Astrocyte (in vitro differentiated cells and primary cell): Measurements from ENCODE around the gene NXPH3. TPM values are rescaled to one million over a fixed set of nuclear protein-coding genes. Genes with fewer than 3 reads are reported as not detected.

ENCODE experiments used
- DNase-seq: peaks from one replicate; pipeline ENCODE4 v3.0.0-alpha.2; 2010; ENCODE audit warnings: low read depth
- FAIRE-seq: peaks from 2 replicates; lab custom pipeline; 2011; peaks lifted over from hg19 to GRCh38; lab: Jason Lieb, UNC
- H2AFZ ChIP-seq: 2 replicates; pipeline ENCODE4 v1.6.0; 2012; ENCODE audit warnings: low read depth, low read length, inconsistent platforms
- H3K27ac ChIP-seq: 2 replicates; pipeline ENCODE4 v1.5.1; 2011; ENCODE audit warnings: low read depth, low read length, inconsistent platforms
- H3K27me3 ChIP-seq: 2 replicates; pipeline ENCODE4 v1.6.0; 2011; ENCODE audit warnings: low read length, inconsistent platforms; ENCODE audit not compliant: insufficient read depth
- H3K36me3 ChIP-seq: 2 replicates; pipeline ENCODE4 v1.5.1; 2011; ENCODE audit warnings: low read length, inconsistent platforms; ENCODE audit not compliant: insufficient read depth
- H3K4me1 ChIP-seq: 2 replicates; pipeline ENCODE4 v1.5.1; 2011; ENCODE audit warnings: low read length, inconsistent platforms; ENCODE audit not compliant: insufficient read depth
- H3K4me2 ChIP-seq: 2 replicates; pipeline ENCODE4 v1.6.0; 2012; ENCODE audit warnings: low read length, inconsistent platforms
- H3K4me3 ChIP-seq: 2 replicates; pipeline ENCODE4 v1.5.1; 2011; ENCODE audit warnings: low read depth, mild to moderate bottlenecking, low read length, inconsistent platforms; ENCODE audit not compliant: insufficient read depth
- H3K79me2 ChIP-seq: 2 replicates; pipeline ENCODE4 v1.6.0; 2012; ENCODE audit warnings: mild to moderate bottlenecking, low read length, inconsistent platforms; ENCODE audit not compliant: insufficient read depth
- H3K9ac ChIP-seq: 2 replicates; pipeline ENCODE4 v1.6.0; 2012; ENCODE audit warnings: mild to moderate bottlenecking, low read length, inconsistent platforms
- H3K9me3 ChIP-seq: 2 replicates; pipeline ENCODE4 v1.5.1; 2012; ENCODE audit warnings: low read depth, mild to moderate bottlenecking, low read length, inconsistent platforms; ENCODE audit not compliant: insufficient read depth
- H4K20me1 ChIP-seq: 2 replicates; pipeline ENCODE4 v1.6.0; 2012; ENCODE audit warnings: low read length, inconsistent platforms; ENCODE audit not compliant: insufficient read depth
- H3K27ac Mint-ChIP-seq: one replicate; pipeline ENCODE4 v1.8.0; 2021; ENCODE audit warnings: mild to moderate bottlenecking, mixed read lengths; ENCODE audit not compliant: unreplicated experiment
- H3K27me3 Mint-ChIP-seq: one replicate; pipeline ENCODE4 v1.8.0; 2021; ENCODE audit warnings: low read depth, mixed read lengths; ENCODE audit not compliant: unreplicated experiment
- H3K36me3 Mint-ChIP-seq: one replicate; pipeline ENCODE4 v1.8.0; 2021; ENCODE audit warnings: low read depth, mixed read lengths; ENCODE audit not compliant: unreplicated experiment
- H3K4me1 Mint-ChIP-seq: one replicate; pipeline ENCODE4 v1.8.0; 2021; ENCODE audit warnings: low read depth, mixed read lengths; ENCODE audit not compliant: unreplicated experiment
- H3K4me3 Mint-ChIP-seq: one replicate; pipeline ENCODE4 v1.8.0; 2021; ENCODE audit warnings: mild to moderate bottlenecking, moderate library complexity, mixed read lengths; ENCODE audit not compliant: unreplicated experiment
- H3K9me3 Mint-ChIP-seq: one replicate; pipeline ENCODE4 v1.8.0; 2021; ENCODE audit warnings: mild to moderate bottlenecking, mixed read lengths; ENCODE audit not compliant: unreplicated experiment
- EZH2 ChIP-seq: IDR thresholded peaks from 2 replicates; pipeline ENCODE4 v1.6.1; 2012; ENCODE audit warnings: mild to moderate bottlenecking, low read length, inconsistent platforms; ENCODE audit not compliant: insufficient read depth
- total RNA-seq: library from RNA; stranded (reverse); gene quantifications from 2 replicates; pipeline ENCODE4 v1.2.1, GENCODE V29; 2021
- TF ChIP-seq, protein P1 (sequence below): IDR thresholded peaks from 2 replicates; pipeline ENCODE4 v1.5.1; 2011; ENCODE audit warnings: low read depth, mild to moderate bottlenecking, inconsistent platforms, low read length, moderate library complexity; ENCODE audit not compliant: insufficient read depth

Gene NXPH3
- total RNA-seq, 1 donor from 2014 or later: 0.43 TPM

DNA sequence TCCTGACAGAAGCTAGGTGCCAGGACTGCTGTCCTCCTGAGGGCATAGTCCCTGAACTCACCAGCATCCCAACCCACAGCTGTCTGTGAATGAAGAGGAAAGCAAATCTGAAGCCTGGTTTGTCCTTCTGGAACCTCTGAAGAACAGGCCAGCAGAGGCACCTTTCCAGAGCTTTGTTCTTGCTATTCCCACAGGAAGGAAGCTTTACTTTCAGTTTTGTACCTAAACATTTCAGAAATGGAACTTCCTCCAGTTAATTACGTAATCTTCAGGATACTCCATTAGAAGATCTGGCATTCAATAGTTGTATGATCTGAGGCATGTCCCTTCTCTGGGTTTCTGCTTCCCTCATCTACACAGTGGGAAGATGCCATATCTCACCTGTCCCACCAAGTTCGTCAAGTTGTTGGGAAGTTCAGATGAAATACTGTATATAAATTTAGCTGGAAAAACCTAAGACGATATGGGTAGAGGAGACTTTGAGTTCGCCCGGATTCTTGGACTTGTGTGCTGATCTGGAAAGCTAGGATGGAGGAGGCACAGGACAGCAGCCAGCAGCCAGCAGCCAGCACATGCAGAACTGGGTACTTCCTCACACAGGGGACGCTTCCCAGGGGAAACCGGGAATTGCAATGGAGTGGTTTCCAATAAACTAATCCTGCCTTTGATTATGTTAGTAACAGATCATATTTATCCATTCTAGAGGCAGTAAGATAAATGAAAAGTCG lies 22.4 kb downstream of the NXPH3 start:
- Histone ChIP-seq H3K79me2 (no peaks in the 10 kb centered on the region), H3K27me3 (no peaks in the 10 kb centered on the region), H3K27ac (no peak overlapping the region), H3K4me3 (no peak overlapping the region), H3K9ac (no peak overlapping the region), H3K36me3 (peaks cover 41% of the 10 kb centered on the region), H3K4me1 (peaks cover 7% of the 10 kb centered on the region), H4K20me1 (no peaks in the 10 kb centered on the region), H2AFZ (no peak overlapping the region), H3K9me3 (no peaks in the 10 kb centered on the region), H3K4me2 (no peak overlapping the region)
- no peak overlapping the region for H3K4me3 Mint-ChIP-seq
- H3K27ac Mint-ChIP-seq: no peak overlapping the region
- H3K9me3 Mint-ChIP-seq: no peaks in the 10 kb centered on the region
- no peak for TF ChIP-seq EZH2
- TF ChIP-seq, protein P1, sequence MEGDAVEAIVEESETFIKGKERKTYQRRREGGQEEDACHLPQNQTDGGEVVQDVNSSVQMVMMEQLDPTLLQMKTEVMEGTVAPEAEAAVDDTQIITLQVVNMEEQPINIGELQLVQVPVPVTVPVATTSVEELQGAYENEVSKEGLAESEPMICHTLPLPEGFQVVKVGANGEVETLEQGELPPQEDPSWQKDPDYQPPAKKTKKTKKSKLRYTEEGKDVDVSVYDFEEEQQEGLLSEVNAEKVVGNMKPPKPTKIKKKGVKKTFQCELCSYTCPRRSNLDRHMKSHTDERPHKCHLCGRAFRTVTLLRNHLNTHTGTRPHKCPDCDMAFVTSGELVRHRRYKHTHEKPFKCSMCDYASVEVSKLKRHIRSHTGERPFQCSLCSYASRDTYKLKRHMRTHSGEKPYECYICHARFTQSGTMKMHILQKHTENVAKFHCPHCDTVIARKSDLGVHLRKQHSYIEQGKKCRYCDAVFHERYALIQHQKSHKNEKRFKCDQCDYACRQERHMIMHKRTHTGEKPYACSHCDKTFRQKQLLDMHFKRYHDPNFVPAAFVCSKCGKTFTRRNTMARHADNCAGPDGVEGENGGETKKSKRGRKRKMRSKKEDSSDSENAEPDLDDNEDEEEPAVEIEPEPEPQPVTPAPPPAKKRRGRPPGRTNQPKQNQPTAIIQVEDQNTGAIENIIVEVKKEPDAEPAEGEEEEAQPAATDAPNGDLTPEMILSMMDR: no peak
- FAIRE-seq: no peak
- no peaks in the 10 kb centered on the region for H3K27me3 Mint-ChIP-seq
- H3K36me3 Mint-ChIP-seq: peaks cover 20% of the 10 kb centered on the region
- peaks cover 7% of the 10 kb centered on the region for H3K4me1 Mint-ChIP-seq
- no peak for DNase-seq

DNA sequence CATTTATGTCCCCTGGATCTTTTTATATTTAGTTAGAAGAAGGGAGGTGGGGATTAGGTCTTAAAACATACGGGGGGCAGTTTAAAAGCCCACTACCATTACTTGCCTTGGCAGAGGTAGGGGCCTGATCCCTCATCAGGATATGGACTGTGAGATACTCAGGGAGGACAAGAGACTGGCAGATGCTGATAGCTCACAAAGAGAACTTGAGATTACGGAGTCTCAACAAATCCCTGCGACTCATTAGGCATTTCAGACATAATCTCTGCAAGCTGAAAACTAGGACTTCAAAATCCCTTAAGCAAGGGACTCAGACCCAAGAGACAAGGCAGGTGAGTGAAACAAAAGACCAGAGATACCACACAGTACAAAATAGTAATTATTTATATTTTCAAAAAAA lies 23.2 kb downstream of the NXPH3 start:
- peaks cover 7% of the 10 kb centered on the region for H3K4me1 ChIP-seq
- no peak overlapping the region for H3K4me3 ChIP-seq
- no peak overlapping the region for H3K9ac ChIP-seq
- no peak overlapping the region for H3K27ac ChIP-seq
- DNase-seq (no peak), FAIRE-seq (no peak)
- H3K4me1 Mint-ChIP-seq: peaks cover 7% of the 10 kb centered on the region
- H4K20me1 ChIP-seq: no peaks in the 10 kb centered on the region
- no peaks in the 10 kb centered on the region for H3K27me3 ChIP-seq
- H3K9me3 ChIP-seq: no peaks in the 10 kb centered on the region
- H3K79me2 ChIP-seq: no peaks in the 10 kb centered on the region
- no peak for TF ChIP-seq EZH2
- TF ChIP-seq, protein P1: no peak
- H3K9me3 Mint-ChIP-seq: no peaks in the 10 kb centered on the region
- no peaks in the 10 kb centered on the region for H3K27me3 Mint-ChIP-seq
- H3K36me3 ChIP-seq: peaks cover 43% of the 10 kb centered on the region
- no peak overlapping the region for H2AFZ ChIP-seq
- H3K36me3 Mint-ChIP-seq: peaks cover 20% of the 10 kb centered on the region
- no peak overlapping the region for H3K4me3 Mint-ChIP-seq
- no peak overlapping the region for H3K27ac Mint-ChIP-seq
- no peak overlapping the region for H3K4me2 ChIP-seq

DNA sequence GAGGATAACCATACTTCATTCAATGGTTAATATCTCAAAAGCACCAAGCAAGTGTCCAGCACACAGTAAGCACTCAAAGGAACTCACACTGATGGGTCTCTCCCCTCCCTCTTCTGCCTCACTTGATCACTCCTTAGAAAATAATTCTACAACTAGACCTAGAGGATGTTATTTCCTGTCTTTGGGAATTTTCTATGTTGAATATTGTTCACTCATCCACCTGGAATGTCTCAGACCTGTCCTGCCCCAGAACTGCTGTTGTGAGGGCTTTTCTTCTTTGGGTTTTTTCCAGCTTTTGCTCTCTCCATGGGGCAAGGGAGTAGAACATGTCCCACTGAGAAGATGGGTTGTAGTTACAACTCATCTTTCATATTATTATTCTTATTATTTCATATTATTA lies 25.3 kb downstream of the NXPH3 start:
- no peak overlapping the region for H3K9ac ChIP-seq
- H4K20me1 ChIP-seq: no peaks in the 10 kb centered on the region
- no peak overlapping the region for H3K27ac ChIP-seq
- H3K9me3 ChIP-seq: no peaks in the 10 kb centered on the region
- no peak overlapping the region for H3K4me3 ChIP-seq
- no peaks in the 10 kb centered on the region for H3K27me3 Mint-ChIP-seq
- H3K79me2 ChIP-seq: no peaks in the 10 kb centered on the region
- H3K9me3 Mint-ChIP-seq: no peaks in the 10 kb centered on the region
- DNase-seq: no peak
- no peak for FAIRE-seq
- TF ChIP-seq EZH2: no peak
- TF ChIP-seq, protein P1: no peak
- peaks cover 7% of the 10 kb centered on the region for H3K4me1 ChIP-seq
- peak overlapping the region; percentile 52 for H3K4me3 Mint-ChIP-seq
- H3K27me3 ChIP-seq: no peaks in the 10 kb centered on the region
- H3K36me3 Mint-ChIP-seq: peaks cover 19% of the 10 kb centered on the region
- no peak overlapping the region for H3K27ac Mint-ChIP-seq
- H3K36me3 ChIP-seq: peaks cover 50% of the 10 kb centered on the region
- peaks cover 7% of the 10 kb centered on the region for H3K4me1 Mint-ChIP-seq
- no peak overlapping the region for H3K4me2 ChIP-seq
- H2AFZ ChIP-seq: no peak overlapping the region
